ENCODE results near the gene PFN1. TPM values are rescaled to one million over a fixed set of nuclear protein-coding genes. Genes with fewer than 3 reads are reported as not detected.
A peak's percentile ranks its signal among the peaks of the same experiment; 100 is the strongest.

Gene PFN1
- total RNA-seq, 2 experiments from 2014 or later = 1,726 to 1,759 TPM

- peaks cover 45% of the 10 kb centered on the region for H3K4me1 Mint-ChIP-seq (ENCODE audit: low read depth)
- H3K27ac Mint-ChIP-seq = peak overlapping the region; percentile 99
- peak overlapping the region; percentile 97 for H3K4me3 Mint-ChIP-seq
- POLR2A ChIA-PET = interaction anchor here (0.6 to 20.8 kb wide), 15 partner anchors 8 to 705 kb away, joined by 3 to 627 read pairs (median 6); partner anchors contain the start of genes C17orf107, CAMTA2, CHRNE and INCA1
- intact Hi-C loops (cut with micrococcal nuclease) = loop anchor here (1.0 kb wide), 1 partner anchor 22 kb away; no protein-coding TSS in a partner anchor
- H3K36me3 Mint-ChIP-seq (ENCODE audit: low read depth) = peaks cover 50% of the 10 kb centered on the region
- CTCF ChIA-PET = interaction anchor here (2.2 to 2.8 kb wide), 2 partner anchors 20 to 22 kb away, joined by 8 read pairs; partner anchors contain the start of gene SPAG7
- no peaks in the 10 kb centered on the region for H3K27me3 Mint-ChIP-seq
- H3K9me3 Mint-ChIP-seq = no peaks in the 10 kb centered on the region
- DNase-seq (peak; percentile 80), ATAC-seq (peak; percentile 8)
- no peak for TF ChIP-seq CTCF (IDR thresholded peaks at IDR 0.05)
Measured at GRCh38 chr17:4947411-4948165, 742 bp downstream of the PFN1 start.

- Mint-ChIP-seq H3K27me3 (no peaks in the 10 kb centered on the region), H3K9me3 (no peaks in the 10 kb centered on the region), H3K4me1 (ENCODE audit: low read depth) (peaks cover 51% of the 10 kb centered on the region), H3K4me3 (peak overlapping the region; percentile 97), H3K36me3 (ENCODE audit: low read depth) (peaks cover 56% of the 10 kb centered on the region), H3K27ac (peak overlapping the region; percentile 99)
- DNase-seq = no peak
- ChIA-PET POLR2A (interaction anchor here (1.1 to 20.8 kb wide), 10 partner anchors 8 to 83 kb away, joined by 4 to 627 read pairs (median 10); partner anchors contain the start of genes C17orf107, CAMTA2, CHRNE and INCA1), CTCF (interaction anchor here (1.4 to 2.8 kb wide), 4 partner anchors 20 to 44 kb away, joined by 3 to 8 read pairs (median 6); partner anchors contain the start of genes CHRNE and SPAG7)
- intact Hi-C loops (cut with micrococcal nuclease) = loop anchor here (1.0 kb wide), 1 partner anchor 22 kb away; no protein-coding TSS in a partner anchor
- no peak for ATAC-seq
- TF ChIP-seq CTCF (IDR thresholded peaks at IDR 0.05) = no peak
Measured at GRCh38 chr17:4947010-4947410, 1.3 kb downstream of the PFN1 start.

- peak overlapping the region; percentile 99 for H3K27ac Mint-ChIP-seq
- no peaks in the 10 kb centered on the region for H3K27me3 Mint-ChIP-seq
- H3K4me1 Mint-ChIP-seq (ENCODE audit: low read depth) = peaks cover 52% of the 10 kb centered on the region
- no peak for TF ChIP-seq CTCF (IDR thresholded peaks at IDR 0.05)
- H3K4me3 Mint-ChIP-seq = peak overlapping the region; percentile 97
- ChIA-PET POLR2A (interaction anchor here (1.0 to 20.8 kb wide), 9 partner anchors 7 to 84 kb away, joined by 3 to 627 read pairs (median 11); partner anchors contain the start of genes C17orf107, CAMTA2, INCA1 and KIF1C), CTCF (interaction anchor here (0.7 to 2.8 kb wide), 5 partner anchors 21 to 84 kb away, joined by 3 to 8 read pairs (median 5); partner anchors contain the start of genes CHRNE and SPAG7)
- H3K36me3 Mint-ChIP-seq (ENCODE audit: low read depth) = peaks cover 62% of the 10 kb centered on the region
- ATAC-seq (no peak), DNase-seq (no peak)
- intact Hi-C loops (cut with micrococcal nuclease) = no loop called here
- no peaks in the 10 kb centered on the region for H3K9me3 Mint-ChIP-seq
Measured at GRCh38 chr17:4946312-4946976, 1.9 kb downstream of the PFN1 start.

GRCh38 chr17:4945944-4946280 lies 2.4 kb downstream of the PFN1 start:
- peaks cover 48% of the 10 kb centered on the region for H3K4me1 Mint-ChIP-seq (ENCODE audit: low read depth)
- peaks cover 67% of the 10 kb centered on the region for H3K36me3 Mint-ChIP-seq (ENCODE audit: low read depth)

More at GRCh38 chr17:4945944-4946280, 2.4 kb downstream of the PFN1 start:
- no peak for DNase-seq
- CTCF ChIA-PET = interaction anchor here (0.7 to 2.8 kb wide), 5 partner anchors 21 to 85 kb away, joined by 3 to 8 read pairs (median 5); partner anchors contain the start of genes CHRNE and SPAG7
- ATAC-seq = no peak
- Mint-ChIP-seq H3K27ac (peak overlapping the region; percentile 99), H3K27me3 (no peaks in the 10 kb centered on the region), H3K4me3 (peak overlapping the region; percentile 97), H3K9me3 (no peaks in the 10 kb centered on the region)
- intact Hi-C loops (cut with micrococcal nuclease) = loop anchor here (2.0 kb wide), 1 partner anchor 21 kb away; the partner anchor contains the start of gene SPAG7
- no peak for TF ChIP-seq CTCF (IDR thresholded peaks at IDR 0.05)
- POLR2A ChIA-PET = interaction anchor here (1.0 to 20.8 kb wide), 8 partner anchors 9 to 85 kb away, joined by 3 to 627 read pairs (median 8); partner anchors contain the start of genes CAMTA2, INCA1, KIF1C and SPAG7

Data from activated CD8-positive, alpha-beta T cell treated with anti-CD3 and anti-CD28 coated beads for 36 hours (primary cell).